ENCODE results near the gene TMEM59. TPM values are rescaled to one million over a fixed set of nuclear protein-coding genes. Genes with fewer than 3 reads are reported as not detected.

TMEM59 gene
- total RNA-seq, 4 donors from 2014 or later, result 70.1 to 537 (median 210) TPM

DNA sequence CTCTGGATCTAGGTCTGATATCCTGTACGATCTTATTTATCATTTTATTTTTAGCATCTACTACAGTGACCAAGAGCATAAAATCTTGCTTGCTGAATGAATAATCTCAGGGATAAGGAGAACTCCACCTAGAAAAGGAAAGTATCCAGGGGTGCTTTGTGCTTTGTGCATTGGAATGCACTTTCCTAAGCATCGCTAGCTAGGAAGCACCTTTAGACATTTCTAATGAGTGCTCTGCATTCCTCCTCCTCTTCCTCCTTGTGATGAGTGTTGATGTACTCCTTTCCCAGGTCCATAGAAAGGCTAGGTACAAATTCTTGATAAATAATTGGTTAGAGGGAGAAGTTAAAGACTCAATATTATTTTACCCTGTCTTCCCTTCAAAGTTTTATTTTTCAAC lies 31.8 kb upstream of the TMEM59 start:
- no peak for TF ChIP-seq CTCF (IDR thresholded peaks at IDR 0.05)
- TF ChIP-seq POLR2A (IDR thresholded peaks at IDR 0.05), result no peak
- no peak overlapping the region for H3K4me3 ChIP-seq
- H3K9me3 ChIP-seq, result no peaks in the 10 kb centered on the region
- DNase-seq, result no peak
- H3K27me3 ChIP-seq, result no peaks in the 10 kb centered on the region
- H3K4me1 ChIP-seq, result no peaks in the 10 kb centered on the region
- peaks cover 0 to 3% (median 0%) of the 10 kb centered on the region in 3 donors for H3K36me3 ChIP-seq
- no peak overlapping the region for H3K27ac ChIP-seq

- H3K27ac ChIP-seq, result no peak overlapping the region
- no peaks in the 10 kb centered on the region for H3K36me3 ChIP-seq
- peak; percentile 48 to 86 (median 80) for DNase-seq
- no peak overlapping the region for H3K4me3 ChIP-seq
- H3K4me1 ChIP-seq, result no peaks in the 10 kb centered on the region
- H3K27me3 ChIP-seq, result no peaks in the 10 kb centered on the region
- H3K9me3 ChIP-seq, result no peaks in the 10 kb centered on the region
- TF ChIP-seq POLR2A (IDR thresholded peaks at IDR 0.05) (no peak), CTCF (IDR thresholded peaks at IDR 0.05) (peak in 5 of 6 experiments; percentile 40 to 74 (median 67))
Observed at GRCh38 chr1:54081306-54082270, 28.6 kb upstream of the TMEM59 start.

DNA sequence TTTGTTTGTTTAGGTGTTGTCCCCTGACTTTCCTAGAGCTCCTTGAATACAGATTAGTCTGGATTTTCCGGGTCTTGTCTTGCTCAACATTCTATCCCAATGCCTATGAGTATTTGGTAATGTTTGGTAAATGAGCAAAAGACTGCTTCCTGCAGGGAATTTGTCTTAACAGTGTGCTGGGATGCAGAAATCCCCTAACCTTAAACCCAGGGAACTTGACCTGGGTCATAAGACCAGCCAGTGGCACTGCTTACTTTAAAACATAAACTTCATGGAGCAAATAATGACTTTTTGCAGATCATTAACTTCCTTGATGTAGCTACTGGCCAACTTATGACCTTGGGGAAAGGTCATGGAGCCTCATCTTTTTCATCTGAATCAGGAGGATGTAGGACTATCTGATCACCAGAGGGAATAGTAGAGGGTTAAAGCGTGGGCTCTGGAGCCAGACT lies 27.6 kb upstream of the TMEM59 start:
- H3K27ac ChIP-seq, result no peak overlapping the region
- H3K27me3 ChIP-seq, result no peaks in the 10 kb centered on the region
- TF ChIP-seq CTCF (IDR thresholded peaks at IDR 0.05) (no peak), POLR2A (IDR thresholded peaks at IDR 0.05) (no peak)
- no peaks in the 10 kb centered on the region for H3K36me3 ChIP-seq
- H3K9me3 ChIP-seq, result no peaks in the 10 kb centered on the region
- H3K4me3 ChIP-seq, result no peak overlapping the region
- H3K4me1 ChIP-seq, result no peaks in the 10 kb centered on the region
- DNase-seq, result no peak

- Histone ChIP-seq H3K27ac (no peak overlapping the region), H3K4me3 (no peak overlapping the region), H3K4me1 (no peaks in the 10 kb centered on the region), H3K36me3 (no peaks in the 10 kb centered on the region), H3K9me3 (no peaks in the 10 kb centered on the region), H3K27me3 (no peaks in the 10 kb centered on the region)
- TF ChIP-seq CTCF (IDR thresholded peaks at IDR 0.05) (no peak), POLR2A (IDR thresholded peaks at IDR 0.05) (no peak)
- DNase-seq, result no peak
Observed at GRCh38 chr1:54077359-54077758, 24.4 kb upstream of the TMEM59 start.

- no peak for DNase-seq
- no peaks in the 10 kb centered on the region for H3K27me3 ChIP-seq
- H3K27ac ChIP-seq, result no peak overlapping the region
- TF ChIP-seq CTCF (IDR thresholded peaks at IDR 0.05), result peak; percentile 27 to 93 (median 82)
- no peak for TF ChIP-seq POLR2A (IDR thresholded peaks at IDR 0.05)
- H3K4me1 ChIP-seq, result no peaks in the 10 kb centered on the region
- no peak overlapping the region for H3K4me3 ChIP-seq
- H3K36me3 ChIP-seq, result peaks cover 0 to 4% (median 0%) of the 10 kb centered on the region in 3 donors
- H3K9me3 ChIP-seq, result no peaks in the 10 kb centered on the region
Observed at GRCh38 chr1:54070171-54070837, 17.3 kb upstream of the TMEM59 start.

All from Peyer's patch (tissue), 4 donors.